Pancreas (tissue), 10 donors: ENCODE results near the gene TRRAP. TPM values are rescaled to one million over a fixed set of nuclear protein-coding genes. Genes with fewer than 3 reads are reported as not detected.
A peak's percentile ranks its signal among the peaks of the same experiment; 100 is the strongest.

Experiments
- ATAC-seq, 4 donors: fragments of 200-7000 bp; cut with Tn5 transposase; one replicate each; pipeline versions ENCODE4 v1.8.0 to v1.9.1; 2020; ENCODE audit warnings: mild to moderate bottlenecking in 4 of 4, moderate library complexity in 4 of 4
- DNase-seq, 6 donors: peaks; one replicate each; pipeline ENCODE4 v3.0.0-alpha.2; 2020
- FAIRE-seq: peaks from 2 replicates; lab custom pipeline; 2012; peaks lifted over from hg19 to GRCh38; lab: Jason Lieb, UNC
- H3K27ac ChIP-seq, 4 donors: fragments of 200-600 bp; sonication (generic); 1 replicate in 3 of 4; 2 replicates in 1 of 4; pipeline versions ENCODE4 v1.5.0 to v1.8.0; 2020
- H3K27me3 ChIP-seq, 4 donors: fragments of 200-600 bp; one replicate each; pipeline ENCODE4 v1.8.0; 2021
- H3K36me3 ChIP-seq, 3 donors: fragments of 200-600 bp; sonication (generic) in 1 of 3; one replicate each; pipeline versions ENCODE4 v1.5.0 to v1.8.0; 2020 to 2021
- H3K4me1 ChIP-seq, 3 donors: fragments of 200-600 bp; one replicate each; pipeline ENCODE4 v1.8.0; 2021
- H3K4me3 ChIP-seq, 4 donors: fragments of 200-600 bp; sonication (generic) in 2 of 4; one replicate each; pipeline versions ENCODE4 v1.5.0 to v1.8.0; 2020 to 2021
- H3K9me3 ChIP-seq, 4 donors: fragments of 200-600 bp; one replicate each; pipeline ENCODE4 v1.8.0; 2021
- CTCF ChIP-seq, 4 donors: fragments of 200-600 bp; sonication (generic) in 3 of 4; IDR thresholded peaks; one replicate each; pipeline versions ENCODE4 v1.5.0 to v1.8.0; 2021; ENCODE audit warnings: antibody characterized with exemption in 4 of 4
- WGBS, 2 donors: extraction: QIAGEN DNeasy Blood & Tissue Kit; methylation state at CpG; one replicate each; pipeline ENCODE4 v1.1.7; 2013; 5-methylcytosine and 5-hydroxymethylcytosine counted together
- intact Hi-C, 3 donors: fragments of 100-400 bp; cut with DNase I; formaldehyde crosslinking; loops; one replicate each; pipeline versions ENCODE4 v1.11.1 to v1.14.2; 2022
- polyA plus RNA-seq, 2 donors: library from polyadenylated mRNA; stranded (reverse); fragments of 200-250 nt; gene quantifications; one replicate each; pipeline ENCODE4 v1.2.3, GENCODE V29; 2013
- total RNA-seq, 6 donors: library from RNA; stranded (reverse); fragmentation: NEBNext Ultra II Directional in 4 of 6; extraction: Animal tissue kit (Norgen Biotek cat#: 25700) in 4 of 6; gene quantifications; one replicate each; pipeline versions ENCODE4 v1.2.1 to v1.2.4, GENCODE V29; 2021 to 2023
- donor health status: healthy with polysubstance abuse.
- donor health status: DM: no; HTN: no; CAD: no; lungs with moderate emphysema.
- donor health status: DM: no; HTN: no; CAD: no.
- donor health status: control.
- donor health status: control.
- donor health status: Bipolar disorder and iron deficiency.
- donor health status: DM: yes; HTN: yes; CAD: no.
- donor health status: DM: no; HTN: no; CAD: no.
- donor health status: DM: no; HTN: no; CAD: no.
- donor health status: DM: yes; HTN: yes; CAD: no.

Gene TRRAP
- total and polyA plus RNA-seq, 8 donors = 10.2 to 25.1 (median 15.6) TPM

- H3K9me3 ChIP-seq = no peaks in the 10 kb centered on the region
- H3K27ac ChIP-seq = no peak overlapping the region
- peaks cover 0 to 6% (median 0%) of the 10 kb centered on the region in 3 donors for H3K4me1 ChIP-seq
- WGBS, 2 donors = 92 to 95% methylated on average over 3 of the region's 3 CpGs
- no peak for TF ChIP-seq CTCF (IDR thresholded peaks at IDR 0.05)
- no peak overlapping the region for H3K4me3 ChIP-seq
- DNase-seq (no peak), ATAC-seq (no peak), FAIRE-seq (no peak)
- intact Hi-C loops = no loop called here
- H3K27me3 ChIP-seq = no peaks in the 10 kb centered on the region
- no peaks in the 10 kb centered on the region for H3K36me3 ChIP-seq
These were observed 142.0 kb downstream of the TRRAP start for GRCh38 chr7:99020413-99020715.

- WGBS, 2 donors = 80 to 83% methylated on average over 3 of the region's 3 CpGs
- no peak for TF ChIP-seq CTCF (IDR thresholded peaks at IDR 0.05)
- H3K9me3 ChIP-seq = no peaks in the 10 kb centered on the region
- ATAC-seq (peak in 3 of 4 donors; percentile 24 to 45 (median 35)), DNase-seq (peak in 1 of 6 donors; percentile 8), FAIRE-seq (no peak)
- peaks cover 0 to 6% (median 0%) of the 10 kb centered on the region in 3 donors for H3K4me1 ChIP-seq
- no peaks in the 10 kb centered on the region for H3K27me3 ChIP-seq
- intact Hi-C loops = no loop called here
- peak overlapping the region in 1 of 4 donors; percentile 17 for H3K27ac ChIP-seq
- no peak overlapping the region for H3K4me3 ChIP-seq
- no peaks in the 10 kb centered on the region for H3K36me3 ChIP-seq
These were observed 143.7 kb downstream of the TRRAP start for GRCh38 chr7:99021941-99022560.

- ATAC-seq (peak in 1 of 4 donors; percentile 31), FAIRE-seq (no peak), DNase-seq (no peak)
- Histone ChIP-seq H3K9me3 (no peaks in the 10 kb centered on the region), H3K36me3 (peaks cover 0 to 7% (median 0%) of the 10 kb centered on the region in 3 donors), H3K4me1 (peaks cover 0 to 6% (median 0%) of the 10 kb centered on the region in 3 donors), H3K4me3 (no peak overlapping the region), H3K27me3 (no peaks in the 10 kb centered on the region), H3K27ac (no peak overlapping the region)
- intact Hi-C loops = no loop called here
- TF ChIP-seq CTCF (IDR thresholded peaks at IDR 0.05) = no peak
These were observed 145.7 kb downstream of the TRRAP start for GRCh38 chr7:99024066-99024465.

- DNase-seq (no peak), FAIRE-seq (no peak), ATAC-seq (peak in 1 of 4 donors; percentile 28)
- Histone ChIP-seq H3K9me3 (no peaks in the 10 kb centered on the region), H3K27ac (no peak overlapping the region), H3K4me3 (no peak overlapping the region), H3K36me3 (peaks cover 2 to 39% (median 5%) of the 10 kb centered on the region in 3 donors), H3K4me1 (peaks cover 0 to 2% (median 0%) of the 10 kb centered on the region in 3 donors), H3K27me3 (no peaks in the 10 kb centered on the region)
- TF ChIP-seq CTCF (IDR thresholded peaks at IDR 0.05) = no peak
- WGBS, 2 donors = 70 to 81% methylated on average over 3 of the region's 3 CpGs
- intact Hi-C loops = no loop called here
These were observed 148.9 kb downstream of the TRRAP start for GRCh38 chr7:99027241-99027640.

GRCh38 chr7:99027841-99028240 is 149.5 kb downstream of the TRRAP start:
- no peaks in the 10 kb centered on the region for H3K9me3 ChIP-seq
- WGBS, 2 donors = 95 to 97% methylated on average over 20 of the region's 20 CpGs
- FAIRE-seq (no peak), DNase-seq (peak in 1 of 6 donors; percentile 8), ATAC-seq (no peak)
- peaks cover 2 to 45% (median 5%) of the 10 kb centered on the region in 3 donors for H3K36me3 ChIP-seq
- no peak for TF ChIP-seq CTCF (IDR thresholded peaks at IDR 0.05)
- intact Hi-C loops = no loop called here
- no peak overlapping the region for H3K27ac ChIP-seq
- H3K27me3 ChIP-seq = no peaks in the 10 kb centered on the region
- no peaks in the 10 kb centered on the region for H3K4me1 ChIP-seq
- H3K4me3 ChIP-seq = no peak overlapping the region
